Activated naive CD8-positive, alpha-beta T cell treated with anti-CD3 and anti-CD28 coated beads, Interleukin-2, amount 10 ng/mL, durations not matched to agents 7 days and 5 days (primary cell): ENCODE measurements around the gene SLC39A11. TPM values are rescaled to one million over a fixed set of nuclear protein-coding genes. Genes with fewer than 3 reads are reported as not detected.

Experiments
- ATAC-seq: fragments of 150-1000 bp; cut with Tn5 transposase; one replicate; pipeline ENCODE4 v1.10.0; 2021; ENCODE audit warnings: low read depth, moderate library complexity
- POLR2A ChIA-PET: fragments of 350-600 bp; sonication (Branson Sonifier 250); formaldehyde crosslinking; loops from one replicate; lab custom pipeline; 2021; ENCODE audit warnings: antibody characterized with exemption; lab: Charles Lee
- DNase-seq: peaks from one replicate; pipeline ENCODE4 v3.0.0; 2021
- H3K27ac Mint-ChIP-seq: one replicate; pipeline ENCODE4 v1.8.0; 2022; ENCODE audit warnings: mild to moderate bottlenecking, mixed read lengths
- H3K27me3 Mint-ChIP-seq: one replicate; pipeline ENCODE4 v1.8.0; 2022; ENCODE audit warnings: mild to moderate bottlenecking, moderate library complexity, mixed read lengths
- H3K36me3 Mint-ChIP-seq: one replicate; pipeline ENCODE4 v1.8.0; 2021; ENCODE audit warnings: mild to moderate bottlenecking, mixed read lengths
- H3K4me1 Mint-ChIP-seq: one replicate; pipeline ENCODE4 v1.8.0; 2021; ENCODE audit warnings: mixed read lengths
- H3K4me3 Mint-ChIP-seq: one replicate; pipeline ENCODE4 v1.8.0; 2022; ENCODE audit warnings: mild to moderate bottlenecking, moderate library complexity, mixed read lengths
- H3K9me3 Mint-ChIP-seq: one replicate; pipeline ENCODE4 v1.8.0; 2021; ENCODE audit warnings: mixed read lengths
- total RNA-seq, 2 experiments: library from RNA; stranded (reverse); gene quantifications; one replicate each; pipeline ENCODE4 v1.2.3, GENCODE V29; 2021

SLC39A11 gene
- total RNA-seq, 2 experiments from 2014 or later = 18.2 to 18.8 TPM

- ATAC-seq (no peak), DNase-seq (no peak)
- Mint-ChIP-seq H3K9me3 (no peaks in the 10 kb centered on the region), H3K4me1 (no peaks in the 10 kb centered on the region), H3K36me3 (peaks cover 2% of the 10 kb centered on the region), H3K4me3 (no peak overlapping the region), H3K27me3 (no peaks in the 10 kb centered on the region), H3K27ac (no peak overlapping the region)
- POLR2A ChIA-PET = no interaction called here
Observed at GRCh38 chr17:72661116-72661944, 431.2 kb downstream of the SLC39A11 start.

GRCh38 chr17:72660274-72661115, 432.0 kb downstream of the SLC39A11 start:
- DNase-seq (no peak), ATAC-seq (no peak)
- peaks cover 2% of the 10 kb centered on the region for H3K36me3 Mint-ChIP-seq
- POLR2A ChIA-PET = no interaction called here
- no peaks in the 10 kb centered on the region for H3K4me1 Mint-ChIP-seq
- H3K27ac Mint-ChIP-seq = no peak overlapping the region
- no peak overlapping the region for H3K4me3 Mint-ChIP-seq
- no peaks in the 10 kb centered on the region for H3K9me3 Mint-ChIP-seq
- no peaks in the 10 kb centered on the region for H3K27me3 Mint-ChIP-seq

GRCh38 chr17:72659811-72660210, 432.7 kb downstream of the SLC39A11 start:
- Mint-ChIP-seq H3K4me1 (no peaks in the 10 kb centered on the region), H3K9me3 (no peaks in the 10 kb centered on the region), H3K27me3 (no peaks in the 10 kb centered on the region), H3K36me3 (peaks cover 2% of the 10 kb centered on the region), H3K4me3 (no peak overlapping the region), H3K27ac (no peak overlapping the region)
- POLR2A ChIA-PET = no interaction called here
- ATAC-seq (no peak), DNase-seq (no peak)

- H3K36me3 Mint-ChIP-seq = no peaks in the 10 kb centered on the region
- no peak overlapping the region for H3K4me3 Mint-ChIP-seq
- ATAC-seq = no peak
- no peaks in the 10 kb centered on the region for H3K9me3 Mint-ChIP-seq
- H3K27ac Mint-ChIP-seq = no peak overlapping the region
- no peak for DNase-seq
- no peaks in the 10 kb centered on the region for H3K27me3 Mint-ChIP-seq
- no peaks in the 10 kb centered on the region for H3K4me1 Mint-ChIP-seq
- POLR2A ChIA-PET = no interaction called here
Observed at GRCh38 chr17:72658675-72659074, 433.8 kb downstream of the SLC39A11 start.

- H3K4me3 Mint-ChIP-seq = no peak overlapping the region
Observed at GRCh38 chr17:72657467-72658317, 434.8 kb downstream of the SLC39A11 start.

GRCh38 chr17:72656130-72656763, 436.2 kb downstream of the SLC39A11 start:
- H3K36me3 Mint-ChIP-seq = no peaks in the 10 kb centered on the region
- H3K27ac Mint-ChIP-seq = peak overlapping the region; percentile 40
- ATAC-seq = no peak
- no peaks in the 10 kb centered on the region for H3K27me3 Mint-ChIP-seq
- no peaks in the 10 kb centered on the region for H3K4me1 Mint-ChIP-seq
- no peak overlapping the region for H3K4me3 Mint-ChIP-seq
- POLR2A ChIA-PET = no interaction called here
- no peak for DNase-seq
- no peaks in the 10 kb centered on the region for H3K9me3 Mint-ChIP-seq

More at GRCh38 chr17:72657467-72658317, 434.8 kb downstream of the SLC39A11 start:
- Mint-ChIP-seq H3K27ac (no peak overlapping the region), H3K9me3 (no peaks in the 10 kb centered on the region), H3K4me1 (no peaks in the 10 kb centered on the region), H3K36me3 (no peaks in the 10 kb centered on the region), H3K27me3 (no peaks in the 10 kb centered on the region)
- POLR2A ChIA-PET = no interaction called here
- ATAC-seq = no peak
- DNase-seq = no peak

GRCh38 chr17:72654706-72655105, 437.8 kb downstream of the SLC39A11 start:
- Mint-ChIP-seq H3K4me3 (no peak overlapping the region), H3K27ac (no peak overlapping the region), H3K27me3 (no peaks in the 10 kb centered on the region), H3K4me1 (no peaks in the 10 kb centered on the region), H3K9me3 (no peaks in the 10 kb centered on the region), H3K36me3 (no peaks in the 10 kb centered on the region)
- ATAC-seq (no peak), DNase-seq (no peak)
- POLR2A ChIA-PET = no interaction called here

- no peaks in the 10 kb centered on the region for H3K36me3 Mint-ChIP-seq
- DNase-seq (no peak), ATAC-seq (no peak)
- H3K4me1 Mint-ChIP-seq = no peaks in the 10 kb centered on the region
- H3K27ac Mint-ChIP-seq = no peak overlapping the region
- no peak overlapping the region for H3K4me3 Mint-ChIP-seq
- POLR2A ChIA-PET = no interaction called here
- H3K9me3 Mint-ChIP-seq = no peaks in the 10 kb centered on the region
- no peaks in the 10 kb centered on the region for H3K27me3 Mint-ChIP-seq
Observed at GRCh38 chr17:72651988-72652387, 440.5 kb downstream of the SLC39A11 start.

- DNase-seq (no peak), ATAC-seq (no peak)
- H3K4me3 Mint-ChIP-seq = no peak overlapping the region
- no peak overlapping the region for H3K27ac Mint-ChIP-seq
- no peaks in the 10 kb centered on the region for H3K36me3 Mint-ChIP-seq
- H3K27me3 Mint-ChIP-seq = peaks cover under 1% of the 10 kb centered on the region
- H3K9me3 Mint-ChIP-seq = no peaks in the 10 kb centered on the region
- H3K4me1 Mint-ChIP-seq = no peaks in the 10 kb centered on the region
- POLR2A ChIA-PET = no interaction called here
Observed at GRCh38 chr17:72648702-72649101, 443.8 kb downstream of the SLC39A11 start.

- Mint-ChIP-seq H3K9me3 (no peaks in the 10 kb centered on the region), H3K4me3 (no peak overlapping the region), H3K36me3 (no peaks in the 10 kb centered on the region), H3K4me1 (no peaks in the 10 kb centered on the region), H3K27ac (no peak overlapping the region), H3K27me3 (peaks cover 2% of the 10 kb centered on the region)
- POLR2A ChIA-PET = no interaction called here
- ATAC-seq (no peak), DNase-seq (no peak)
Observed at GRCh38 chr17:72646176-72646575, 446.3 kb downstream of the SLC39A11 start.

GRCh38 chr17:72644492-72644891, 448.0 kb downstream of the SLC39A11 start:
- POLR2A ChIA-PET = no interaction called here
- H3K36me3 Mint-ChIP-seq = no peaks in the 10 kb centered on the region
- H3K4me1 Mint-ChIP-seq = no peaks in the 10 kb centered on the region
- no peak overlapping the region for H3K27ac Mint-ChIP-seq
- H3K4me3 Mint-ChIP-seq = no peak overlapping the region
- no peaks in the 10 kb centered on the region for H3K9me3 Mint-ChIP-seq
- ATAC-seq = no peak
- DNase-seq = no peak
- peaks cover 2% of the 10 kb centered on the region for H3K27me3 Mint-ChIP-seq

GRCh38 chr17:72643575-72644216, 448.8 kb downstream of the SLC39A11 start:
- ATAC-seq (no peak), DNase-seq (no peak)
- Mint-ChIP-seq H3K27ac (no peak overlapping the region), H3K4me3 (no peak overlapping the region), H3K27me3 (peaks cover 2% of the 10 kb centered on the region), H3K4me1 (no peaks in the 10 kb centered on the region), H3K36me3 (no peaks in the 10 kb centered on the region), H3K9me3 (no peaks in the 10 kb centered on the region)
- POLR2A ChIA-PET = no interaction called here
